ENCODE results near the gene KIFAP3.

GRCh38 chr1:169968174-169968573 lies 106.3 kb downstream of the KIFAP3 start:
- no peak for TF ChIP-seq EZH2 (IDR thresholded peaks at IDR 0.05; ENCODE audit: low read length, missing control alignments)
- TF ChIP-seq, protein P1, sequence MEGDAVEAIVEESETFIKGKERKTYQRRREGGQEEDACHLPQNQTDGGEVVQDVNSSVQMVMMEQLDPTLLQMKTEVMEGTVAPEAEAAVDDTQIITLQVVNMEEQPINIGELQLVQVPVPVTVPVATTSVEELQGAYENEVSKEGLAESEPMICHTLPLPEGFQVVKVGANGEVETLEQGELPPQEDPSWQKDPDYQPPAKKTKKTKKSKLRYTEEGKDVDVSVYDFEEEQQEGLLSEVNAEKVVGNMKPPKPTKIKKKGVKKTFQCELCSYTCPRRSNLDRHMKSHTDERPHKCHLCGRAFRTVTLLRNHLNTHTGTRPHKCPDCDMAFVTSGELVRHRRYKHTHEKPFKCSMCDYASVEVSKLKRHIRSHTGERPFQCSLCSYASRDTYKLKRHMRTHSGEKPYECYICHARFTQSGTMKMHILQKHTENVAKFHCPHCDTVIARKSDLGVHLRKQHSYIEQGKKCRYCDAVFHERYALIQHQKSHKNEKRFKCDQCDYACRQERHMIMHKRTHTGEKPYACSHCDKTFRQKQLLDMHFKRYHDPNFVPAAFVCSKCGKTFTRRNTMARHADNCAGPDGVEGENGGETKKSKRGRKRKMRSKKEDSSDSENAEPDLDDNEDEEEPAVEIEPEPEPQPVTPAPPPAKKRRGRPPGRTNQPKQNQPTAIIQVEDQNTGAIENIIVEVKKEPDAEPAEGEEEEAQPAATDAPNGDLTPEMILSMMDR (conservative IDR thresholded peaks at IDR 0.05 in 1 of 2, IDR thresholded peaks at IDR 0.05 in 1 of 2; ENCODE audit: low read depth in 1 of 2, low read length in 2 of 2): no peak
